ENCODE measurements around the gene TECPR2. TPM values are rescaled to one million over a fixed set of nuclear protein-coding genes. Genes with fewer than 3 reads are reported as not detected.
A peak's percentile ranks its signal among the peaks of the same experiment; 100 is the strongest.

TECPR2 gene
- total and polyA plus RNA-seq, 2 of the 13 experiments (the other 11 are each of a cell fraction or from before 2014, with no cell fraction given) = 3.5 to 5.7 TPM

- peak; percentile 65 for TF ChIP-seq XRCC5 (optimal IDR thresholded peaks at IDR 0.05; ENCODE audit: low read length)
- TF ChIP-seq NCOA5 (CRISPR knock-in tag; IDR thresholded peaks at IDR 0.05) = no peak
- no peak for TF ChIP-seq SOX6 (IDR thresholded peaks at IDR 0.05)
- 0 out of 2 replicates have a peak, but pooled peaks have one; percentile 38 for TF ChIP-seq SOX6 (CRISPR knock-in tag; IDR thresholded peaks at IDR 0.05)
- no peak for TF ChIP-seq MBNL3 (CRISPR knock-in tag; conservative IDR thresholded peaks at IDR 0.05)
- TF ChIP-seq MED8 (CRISPR knock-in tag; IDR thresholded peaks at IDR 0.05; ENCODE audit: insufficient replicate concordance) = no peak
- TF ChIP-seq UBTF (CRISPR knock-in tag; IDR thresholded peaks at IDR 0.05) = peak; percentile 90
- TF ChIP-seq ZNF562 (CRISPR knock-in tag; IDR thresholded peaks at IDR 0.05; ENCODE audit: borderline replicate concordance) = no peak
- no peak for TF ChIP-seq ZSCAN9 (CRISPR knock-in tag; IDR thresholded peaks at IDR 0.05; ENCODE audit: borderline replicate concordance)
- TF ChIP-seq ZNF354B (CRISPR knock-in tag; IDR thresholded peaks at IDR 0.05) = no peak
- peak; percentile 31 for TF ChIP-seq CBX1 (IDR thresholded peaks at IDR 0.05; ENCODE audit: low read depth)
- peak; percentile 68 for TF ChIP-seq HDAC1 (CRISPR knock-in tag; IDR thresholded peaks at IDR 0.05)
- TF ChIP-seq GPBP1L1 (CRISPR knock-in tag; IDR thresholded peaks at IDR 0.05) = no peak
- no peak; the same call in 1 of the 2 replicates for TF ChIP-seq ZNF572 (CRISPR knock-in tag; IDR thresholded peaks at IDR 0.05)
- TF ChIP-seq KMT2A (CRISPR knock-in tag; IDR thresholded peaks at IDR 0.05) = 0 out of 2 replicates have a peak, but pooled peaks have one; percentile 27
- no peak for TF ChIP-seq PAWR (CRISPR knock-in tag; IDR thresholded peaks at IDR 0.05; ENCODE audit: borderline replicate concordance)
- no peak; the same call in 1 of the 2 replicates for TF ChIP-seq THAP9 (CRISPR knock-in tag; IDR thresholded peaks at IDR 0.05; ENCODE audit: borderline replicate concordance)
- no peak for TF ChIP-seq FOXC1 (CRISPR knock-in tag; IDR thresholded peaks at IDR 0.05; ENCODE audit: borderline replicate concordance)
- TF ChIP-seq GPN1 (CRISPR knock-in tag; IDR thresholded peaks at IDR 0.05; ENCODE audit: borderline replicate concordance) = no peak
- no peak for TF ChIP-seq JUND (CRISPR knock-in tag; IDR thresholded peaks at IDR 0.05)
- TF ChIP-seq ZNF510 (CRISPR knock-in tag; IDR thresholded peaks at IDR 0.05; ENCODE audit: low read depth) = no peak
- 0 out of 2 replicates have a peak, but pooled peaks have one; percentile 33 for TF ChIP-seq NR0B2 (CRISPR knock-in tag; IDR thresholded peaks at IDR 0.05)
- TF ChIP-seq MEF2D (CRISPR knock-in tag; IDR thresholded peaks at IDR 0.05) = no peak; the same call in 1 of the 2 replicates
Measured at GRCh38 chr14:102516531-102517391, 154.0 kb downstream of the TECPR2 start (continued).
